Measurements from ENCODE around the gene CDCA7L.
"Not testable (repeated sequence)": the region's sequence is repeated elsewhere in the genome, so short reads cannot be mapped to it uniquely, and the experiment has no call there.

The CDCA7L gene

DNA sequence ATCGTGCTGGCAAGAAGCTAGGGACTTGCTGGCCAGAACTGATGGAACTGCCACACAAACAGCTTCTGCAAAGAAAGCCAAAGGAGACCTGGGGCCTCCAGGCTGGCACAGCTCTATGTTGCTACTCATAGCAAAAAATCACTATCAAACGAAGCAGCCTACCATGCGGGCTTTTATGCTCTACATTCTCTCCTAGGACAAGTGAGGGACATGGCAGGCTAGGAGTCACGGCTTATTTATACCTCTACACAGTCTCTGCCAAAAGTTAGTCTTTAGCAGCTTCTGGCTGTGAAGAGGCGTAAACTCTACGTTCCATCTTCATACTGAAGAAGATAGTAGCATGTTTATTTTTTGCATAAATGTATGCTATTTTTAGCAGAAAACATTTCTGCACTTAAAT is 35.4 kb downstream of the CDCA7L start:
- no peak for DNase-seq (ENCODE audit: low spot score)

DNA sequence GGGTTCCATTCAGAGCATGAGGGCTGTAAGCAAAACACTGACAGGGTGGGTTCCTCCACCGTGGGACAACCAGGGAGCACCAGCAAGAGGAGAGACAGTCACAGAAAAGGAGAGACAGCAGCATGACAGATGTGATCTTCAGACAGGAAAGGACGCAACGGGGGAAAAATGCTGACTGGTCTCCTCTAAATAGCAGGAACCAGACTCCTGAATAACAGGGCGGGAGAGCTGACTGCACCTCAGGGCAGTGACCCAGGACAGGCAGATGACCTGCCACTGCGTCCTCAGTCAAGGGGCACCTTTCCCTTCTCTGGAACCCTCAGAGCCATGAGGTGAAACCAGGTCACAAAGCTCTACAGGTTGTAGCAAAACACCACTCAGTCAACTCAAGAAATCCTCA is 37.0 kb downstream of the CDCA7L start:
- DNase-seq (ENCODE audit: low spot score) = no peak

DNA sequence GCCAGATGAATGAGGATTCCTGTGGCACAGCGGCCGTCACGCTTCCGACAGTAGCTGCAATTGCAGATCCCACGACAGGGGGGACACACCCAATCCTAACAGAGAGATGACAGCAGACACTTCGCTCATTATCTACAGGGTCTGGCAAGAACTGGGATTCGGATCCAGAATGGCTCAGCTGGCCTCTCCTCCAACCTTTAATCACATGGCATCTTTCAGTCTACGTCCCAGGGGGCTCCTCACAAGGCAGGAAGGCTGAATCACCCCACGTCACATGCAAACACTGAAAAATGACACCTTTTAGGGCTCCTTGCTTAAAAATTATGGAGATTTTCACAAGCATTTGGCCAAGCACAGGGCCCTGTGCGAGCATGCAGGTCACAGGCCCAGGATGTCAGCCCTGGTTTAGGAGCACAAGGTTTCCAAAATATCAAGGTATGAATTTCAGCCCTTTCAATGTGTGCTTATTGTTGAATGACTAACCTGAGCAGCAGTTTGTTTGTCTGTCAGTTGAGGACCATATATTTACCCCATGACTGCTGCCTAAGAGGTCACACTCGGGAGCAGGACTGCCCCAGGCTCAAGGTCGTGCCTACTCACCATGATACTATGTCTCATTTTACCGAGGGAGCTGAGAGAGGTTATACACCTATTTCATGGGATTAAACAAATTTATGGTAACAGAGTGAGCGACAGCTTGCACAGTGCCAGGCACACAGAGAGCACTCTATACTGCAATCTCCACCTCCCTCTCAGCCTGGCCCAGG is 42.5 kb downstream of the CDCA7L start:
- no peak for DNase-seq (ENCODE audit: low spot score)

DNA sequence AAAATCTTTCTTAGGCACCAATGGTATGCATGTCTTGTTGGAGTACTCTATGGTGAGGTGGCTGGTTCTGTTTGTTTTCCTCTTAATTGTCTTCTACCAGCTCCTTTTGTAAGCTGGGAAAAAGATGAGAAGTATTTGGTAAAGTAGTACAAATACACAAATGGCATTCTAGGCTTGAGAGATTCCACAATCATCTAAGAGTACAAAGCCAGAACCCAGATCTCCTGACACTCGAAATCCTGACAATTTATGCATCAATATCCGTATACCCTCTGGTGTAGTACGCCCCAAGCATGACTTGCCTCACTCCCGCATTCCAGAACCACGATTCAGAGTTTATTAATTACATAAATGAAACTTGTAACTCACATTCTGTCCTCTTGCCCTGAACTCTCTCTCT is 43.5 kb downstream of the CDCA7L start:
- no peak for DNase-seq (ENCODE audit: low spot score)

DNA sequence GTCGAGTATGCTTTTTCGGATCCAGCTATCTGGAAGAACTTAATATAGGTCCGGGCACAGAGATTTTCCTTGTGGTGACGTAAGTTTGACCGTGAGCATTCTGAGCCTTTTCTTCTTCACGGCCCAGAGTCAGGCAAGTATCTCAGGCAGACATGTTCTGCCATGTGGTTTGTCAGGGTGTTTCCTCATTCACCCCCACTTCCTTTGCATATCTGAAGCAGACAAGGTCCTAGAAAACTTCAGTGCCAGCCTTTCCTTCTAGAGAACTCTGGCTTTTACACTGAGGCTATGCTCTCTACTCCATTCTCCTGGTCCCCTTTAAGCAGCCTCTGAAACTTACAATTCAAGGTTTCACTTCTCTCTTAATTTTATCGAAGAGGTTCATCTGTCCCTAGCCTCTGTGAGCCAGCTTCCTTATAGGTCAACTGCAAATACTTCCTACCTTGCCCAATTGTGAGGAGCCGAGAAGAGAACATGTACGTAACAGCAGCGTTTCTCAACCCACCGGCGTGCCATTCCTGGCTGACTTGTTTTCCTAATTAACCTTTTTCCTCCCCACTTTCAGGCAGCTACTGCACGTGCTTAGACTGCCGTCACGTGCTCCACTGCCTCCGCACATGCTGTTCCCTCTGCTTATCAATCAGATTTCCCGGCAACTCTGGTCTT is 47.3 kb downstream of the CDCA7L start:
- no peak for DNase-seq (ENCODE audit: low spot score)

DNA sequence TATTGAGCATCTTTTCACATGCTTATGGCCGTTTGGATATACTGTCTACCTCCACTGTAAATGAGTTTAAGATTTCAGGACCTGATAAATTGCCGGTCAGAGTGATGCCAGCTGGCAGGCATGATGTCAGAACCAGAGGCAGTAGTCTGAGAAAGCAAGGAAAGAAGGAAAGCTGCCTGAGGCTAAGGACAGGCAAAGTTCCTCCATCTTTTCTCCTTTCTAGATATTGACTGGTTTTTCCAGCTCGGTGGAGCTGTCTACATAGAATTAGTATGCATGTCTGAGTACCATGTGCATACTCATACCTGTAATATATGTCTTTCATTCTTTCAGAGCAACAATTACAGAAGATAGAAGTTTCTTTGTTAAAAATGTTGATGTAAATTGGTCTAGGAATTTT is 52.3 kb downstream of the CDCA7L start:
- no peak for DNase-seq (ENCODE audit: low spot score)

DNA sequence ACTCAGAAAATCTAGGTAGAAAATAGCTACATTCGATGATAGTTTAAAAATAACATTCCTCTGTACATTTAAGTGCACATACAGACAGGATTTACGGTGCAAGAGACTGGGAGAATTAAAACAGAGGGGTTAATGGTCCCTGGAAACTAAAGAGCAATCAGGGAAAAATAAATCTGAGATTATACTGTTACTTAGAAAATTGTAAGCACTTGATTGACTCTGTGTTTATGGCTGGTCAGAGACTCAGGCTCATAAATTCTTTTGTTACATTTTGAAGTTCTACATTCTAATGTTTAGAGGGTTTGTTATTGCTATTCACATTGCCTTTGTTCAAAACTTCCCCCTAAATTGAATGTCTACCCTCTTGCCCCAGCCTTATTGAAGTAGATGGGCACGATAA is 54.4 kb downstream of the CDCA7L start:
- DNase-seq (ENCODE audit: low spot score) = no peak

DNA sequence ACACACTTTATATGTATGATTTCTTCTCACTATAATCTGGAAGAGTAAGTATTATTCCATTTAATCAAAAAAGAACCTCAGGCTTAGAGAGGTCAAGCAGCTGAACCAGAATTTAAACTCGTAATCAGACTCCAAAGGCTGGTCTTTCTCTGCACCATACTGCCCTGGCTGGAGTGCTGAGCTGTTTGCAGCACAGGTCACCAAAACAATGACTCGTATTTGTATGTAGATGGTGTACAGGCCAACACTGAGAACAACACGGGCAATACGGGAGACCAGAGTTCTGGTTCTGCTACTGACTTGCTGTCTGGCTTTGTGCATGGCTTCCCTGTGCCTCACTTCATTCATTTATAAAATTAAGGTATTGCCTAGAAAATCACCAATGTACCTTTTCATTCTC is 57.9 kb downstream of the CDCA7L start:
- DNase-seq (ENCODE audit: low spot score) = no peak

DNA sequence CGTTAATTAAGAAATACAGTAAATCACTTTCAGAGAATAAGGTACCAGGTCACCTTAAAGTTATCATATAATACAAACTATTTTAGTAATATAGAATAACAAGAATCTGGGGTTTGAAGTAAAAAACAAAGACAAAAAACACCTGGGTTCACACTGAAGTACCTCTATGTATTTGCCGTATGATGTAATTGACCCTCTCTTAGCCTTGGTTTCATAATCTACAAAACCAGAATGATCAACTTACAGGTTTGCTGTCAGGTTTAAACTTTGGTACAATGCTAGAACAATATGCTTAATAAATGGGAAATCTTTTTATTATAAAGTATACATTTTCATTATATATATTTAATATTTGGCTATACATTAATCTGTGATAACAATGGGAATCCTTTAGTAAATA is 58.3 kb downstream of the CDCA7L start:
- no peak for DNase-seq (ENCODE audit: low spot score)

DNA sequence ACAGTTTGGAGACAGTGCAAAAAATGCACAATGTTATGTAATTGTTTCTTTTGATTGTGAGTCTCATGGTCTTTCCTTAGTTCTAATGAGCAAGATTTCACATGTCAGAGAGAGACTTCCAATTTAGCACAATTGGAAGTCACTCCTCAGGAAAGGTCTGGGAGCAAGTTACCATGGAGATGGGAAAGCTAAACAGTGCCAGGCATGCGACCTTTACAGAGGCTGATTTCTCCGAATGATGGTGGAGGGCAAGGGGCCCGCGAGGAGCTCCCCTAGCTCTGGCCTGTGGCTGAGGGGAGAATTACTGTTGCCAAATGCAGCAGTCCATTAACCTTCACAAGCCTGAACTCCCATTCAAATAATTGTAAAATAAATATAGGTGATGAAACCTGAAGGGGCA is 59.3 kb downstream of the CDCA7L start:
- DNase-seq (ENCODE audit: low spot score) = no peak

DNA sequence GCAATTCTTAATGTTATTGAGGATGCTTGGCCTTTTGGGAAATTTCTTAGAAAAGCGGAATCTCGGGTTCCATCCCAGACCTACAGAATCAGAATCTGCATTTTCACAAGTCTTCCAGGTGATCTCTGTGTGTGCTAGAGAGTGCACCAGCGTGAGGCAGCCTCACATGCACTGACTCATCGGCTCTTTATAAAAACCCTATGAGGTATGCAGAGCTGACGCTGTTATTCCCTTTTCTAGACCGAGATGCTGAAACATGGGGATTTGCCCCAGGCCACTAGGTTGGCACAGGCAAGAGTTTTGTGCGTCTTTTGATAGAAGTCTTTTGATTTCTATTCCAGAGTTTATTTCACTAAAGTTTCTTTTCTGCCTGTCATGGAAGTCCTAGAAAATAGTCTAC is 61.2 kb downstream of the CDCA7L start:
- DNase-seq (ENCODE audit: low spot score) = no peak

DNA sequence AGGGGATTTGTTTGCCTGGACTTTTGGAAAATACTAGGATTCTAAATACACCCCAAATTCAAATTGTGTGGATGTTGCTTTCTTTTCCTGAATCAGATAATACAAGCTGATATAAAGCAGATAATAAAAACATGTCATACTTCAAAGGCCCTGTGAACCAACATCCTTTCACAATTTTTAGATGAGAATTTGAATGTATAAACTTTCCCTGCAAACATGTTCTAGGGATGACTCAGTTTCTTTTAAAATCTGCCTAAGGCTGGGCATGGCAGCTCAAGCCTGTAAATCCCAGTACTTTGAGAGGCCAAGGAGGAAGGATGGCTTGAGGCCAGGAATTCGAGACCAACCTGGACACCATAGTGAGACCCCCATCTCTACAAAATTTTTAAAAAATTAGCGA is 62.2 kb downstream of the CDCA7L start:
- DNase-seq (ENCODE audit: low spot score) = not testable (repeated sequence)

DNA sequence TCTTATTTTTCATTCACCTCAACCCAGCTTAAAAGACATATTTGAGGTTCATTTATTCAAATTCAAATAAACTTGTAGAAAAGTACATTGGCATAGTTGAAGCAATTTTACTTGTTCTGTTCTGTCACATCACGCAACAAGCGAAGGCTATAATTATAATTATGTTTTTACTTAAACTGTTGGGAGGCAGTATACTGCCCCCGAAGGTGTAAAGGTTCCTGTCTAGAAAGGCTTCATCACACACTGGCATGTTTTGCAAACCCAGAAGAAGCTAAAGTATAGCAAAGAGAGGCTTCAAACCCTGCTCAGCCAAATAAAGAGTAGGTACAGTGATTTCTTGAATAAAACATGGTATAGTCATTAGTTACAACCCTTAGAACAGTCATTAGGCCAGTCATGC is 62.6 kb downstream of the CDCA7L start:
- no peak for DNase-seq (ENCODE audit: low spot score)

DNA sequence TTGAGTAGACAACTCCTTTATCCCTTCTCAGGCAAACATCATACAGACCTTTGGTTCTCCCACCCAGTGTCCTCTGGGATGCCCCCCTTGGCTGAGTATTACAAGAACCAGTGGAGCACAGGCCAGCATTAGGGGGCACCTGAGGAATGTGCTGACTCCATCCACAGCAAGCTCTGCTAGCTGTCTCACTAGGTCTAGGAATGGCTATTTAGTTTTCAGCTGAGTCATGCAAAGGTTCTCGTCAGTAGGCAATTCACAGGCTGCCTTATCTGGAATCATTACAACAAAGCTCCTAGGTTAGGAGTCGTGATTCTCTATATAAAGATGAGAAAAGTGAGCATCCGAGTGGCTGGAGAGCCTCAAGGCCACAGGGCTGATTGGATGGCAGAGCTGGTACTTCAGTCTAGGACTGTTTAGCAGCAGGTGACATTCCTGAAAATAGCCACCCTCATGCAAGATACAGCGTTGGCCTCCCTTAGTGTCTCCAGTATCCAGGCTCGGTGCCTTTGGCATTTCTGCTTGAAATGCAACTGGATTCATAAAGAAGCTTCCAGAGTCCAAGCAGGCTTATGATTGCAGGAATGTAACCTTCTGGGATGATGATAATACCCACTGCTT is 75.8 kb downstream of the CDCA7L start:
- no peak for DNase-seq (ENCODE audit: low spot score)

DNA sequence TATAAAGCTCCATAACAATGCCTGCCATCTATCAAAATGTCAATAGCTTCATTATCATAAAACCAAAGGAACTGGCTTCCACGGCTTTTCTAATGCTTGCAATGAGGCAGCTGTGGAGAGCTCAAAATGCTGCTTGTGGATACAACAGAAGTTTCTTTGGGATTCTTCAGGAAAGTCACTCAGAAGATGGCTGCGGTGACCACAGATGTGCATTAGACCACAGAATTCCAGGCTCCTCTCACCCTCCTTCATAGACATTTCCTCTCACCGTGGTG is 77.2 kb downstream of the CDCA7L start:
- no peak for DNase-seq (ENCODE audit: low spot score)

DNA sequence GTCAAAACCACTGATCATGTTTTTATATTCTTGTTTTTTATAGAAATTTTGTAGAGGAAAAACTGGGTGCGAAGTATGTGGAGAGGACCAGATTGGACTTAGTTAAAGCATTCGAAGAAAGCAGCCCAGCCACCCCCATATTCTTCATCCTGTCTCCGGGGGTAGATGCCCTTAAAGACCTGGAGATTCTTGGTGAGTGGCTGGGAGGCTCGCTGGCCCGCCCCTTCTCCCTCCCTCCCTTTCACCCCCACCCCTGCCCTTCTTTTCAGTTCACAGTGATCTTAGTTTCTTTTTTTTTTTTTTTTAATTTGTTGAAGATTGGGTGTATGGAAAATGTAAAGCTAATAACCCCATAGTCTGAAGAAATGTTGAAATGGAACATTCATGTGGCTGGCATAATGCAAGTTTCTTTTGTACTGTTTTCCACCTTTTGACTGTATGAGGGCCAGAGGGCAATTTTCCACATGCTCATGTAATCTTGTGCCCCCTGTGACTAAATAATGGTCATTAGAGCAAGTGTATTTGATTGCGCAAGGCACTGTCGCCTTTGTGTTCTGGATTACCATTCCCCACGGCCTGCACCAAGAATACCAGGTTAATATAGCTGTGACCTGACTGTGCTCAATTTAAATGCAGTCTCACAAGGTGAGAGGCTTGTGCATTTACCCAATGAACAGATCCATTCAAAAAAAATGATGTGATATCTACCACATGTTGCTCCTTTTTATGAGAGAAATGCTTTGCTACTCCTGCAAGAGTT is 77.7 kb downstream of the CDCA7L start:
- DNase-seq (ENCODE audit: low spot score) = no peak

DNA sequence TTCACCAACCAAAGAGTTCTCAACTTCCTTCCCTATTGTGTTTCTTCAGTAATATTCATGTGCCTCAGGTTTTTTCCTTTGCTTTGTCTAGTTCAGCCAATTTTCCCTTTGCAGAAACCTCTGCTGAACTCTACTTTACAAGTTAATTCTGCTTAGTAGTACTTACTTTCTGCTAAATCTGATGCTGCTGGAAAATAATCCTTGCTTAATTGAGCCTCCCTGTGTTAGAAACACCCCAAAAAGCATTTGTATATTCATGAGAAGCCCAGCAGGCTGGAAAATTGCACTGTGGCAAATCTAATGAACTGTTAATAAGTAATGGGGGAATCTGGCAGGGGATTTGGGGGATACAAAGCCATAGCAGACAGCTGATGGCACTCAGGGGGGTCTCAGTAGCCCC is 78.5 kb downstream of the CDCA7L start:
- DNase-seq (ENCODE audit: low spot score) = no peak

DNA sequence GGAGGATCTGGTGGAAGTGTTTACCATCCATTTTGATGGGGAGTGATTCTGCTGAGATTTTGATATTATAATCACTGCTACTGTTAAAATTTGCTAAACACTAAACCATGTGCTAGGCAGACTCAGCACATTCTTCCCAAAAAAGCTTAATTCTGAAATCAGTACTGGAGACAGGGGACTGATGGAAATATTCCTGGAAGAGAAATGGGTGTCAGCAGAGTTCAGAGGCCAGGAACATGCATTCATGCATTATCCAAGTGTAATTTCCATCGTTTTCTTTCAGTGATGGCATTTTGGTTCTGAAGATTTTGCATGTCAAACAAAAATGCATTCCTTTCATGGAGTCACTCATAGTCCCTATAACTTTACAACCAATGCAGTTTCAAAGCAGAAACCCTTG is 79.0 kb downstream of the CDCA7L start:
- DNase-seq (ENCODE audit: low spot score) = no peak

DNA sequence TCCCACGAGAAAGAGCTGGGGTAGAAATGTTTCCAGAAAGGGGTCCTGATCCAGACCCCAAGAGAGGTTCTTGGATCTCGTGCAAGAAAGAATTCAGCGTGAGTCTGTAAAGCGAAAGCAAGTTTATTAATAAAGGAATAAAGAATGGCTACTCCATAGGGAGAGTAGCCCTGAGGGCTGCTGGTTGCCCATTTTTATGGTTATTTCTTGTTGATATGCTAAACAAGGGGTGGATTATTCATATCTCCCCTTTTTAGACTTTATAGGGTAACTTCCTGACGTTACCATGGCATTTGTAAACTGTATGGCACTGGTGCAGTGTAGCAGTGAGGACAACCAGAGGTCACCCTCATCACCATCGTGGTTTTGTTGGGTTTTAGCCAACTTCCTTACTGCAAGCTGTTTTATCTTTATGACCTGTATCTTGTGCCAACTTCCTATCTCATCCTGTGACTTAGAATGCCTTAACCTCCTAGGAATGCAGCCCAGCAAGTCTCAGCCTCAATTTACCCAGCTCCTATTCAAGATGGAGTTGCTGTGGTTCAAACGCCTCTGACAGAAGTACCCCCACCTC is 80.0 kb downstream of the CDCA7L start:
- DNase-seq (ENCODE audit: low spot score) = not testable (repeated sequence)

DNA sequence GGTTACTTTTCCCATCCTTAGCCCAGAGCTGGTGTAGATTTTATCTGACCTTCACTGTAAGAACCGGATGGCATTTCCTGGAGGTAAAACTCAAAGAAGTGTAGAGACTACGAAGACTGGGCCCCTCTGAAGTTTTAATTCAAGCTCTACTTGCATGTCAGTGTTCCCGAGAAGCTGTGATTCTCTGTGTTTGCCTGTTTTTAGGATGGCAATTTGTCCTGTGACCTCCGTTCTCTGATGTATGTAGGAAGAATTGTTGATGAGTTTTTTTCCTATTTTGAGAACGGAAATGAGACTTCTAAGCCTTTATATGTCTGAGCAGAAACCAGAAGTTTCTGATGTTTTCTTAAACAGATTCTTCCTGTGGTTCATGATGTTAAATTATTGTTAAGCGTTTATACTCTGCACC is 94.1 kb downstream of the CDCA7L start:
- DNase-seq (ENCODE audit: low spot score) = no peak

Data from hematopoietic multipotent progenitor cell treated with erythropoietin and hydrocortisone succinate and interleukin-3 and kit ligand, for 17 days (in vitro differentiated cells).